ENCODE data around the gene C9orf152.

The C9orf152 gene

GRCh38 chr9:110185806-110186205 lies 22.2 kb downstream of the C9orf152 start:
- Histone ChIP-seq H3K9ac (ENCODE audit: low read length in 5 of 5) (no peak overlapping the region), H3K4me1 (ENCODE audit: control insufficient read depth in 5 of 5, insufficient read depth in 5 of 5, low read length in 5 of 5) (peaks cover 0 to 10% (median 6%) of the 10 kb centered on the region in 5 donors), H3K9me3 (ENCODE audit: control insufficient read depth in 5 of 5, low read length in 5 of 5) (no peaks in the 10 kb centered on the region), H3K27me3 (ENCODE audit: control insufficient read depth in 5 of 5, insufficient read depth in 4 of 5, low read length in 5 of 5) (no peaks in the 10 kb centered on the region), H3K4me3 (ENCODE audit: low read depth in 1 of 5, low read length in 5 of 5) (no peak overlapping the region), H3K36me3 (ENCODE audit: control insufficient read depth in 5 of 5, insufficient read depth in 5 of 5, low read length in 5 of 5) (no peaks in the 10 kb centered on the region), H3K27ac (ENCODE audit: low read depth, low read length) (no peak overlapping the region)

- Histone ChIP-seq H3K9ac (ENCODE audit: low read length in 5 of 5) (no peak overlapping the region), H3K9me3 (ENCODE audit: control insufficient read depth in 5 of 5, low read length in 5 of 5) (no peaks in the 10 kb centered on the region), H3K27ac (ENCODE audit: low read depth, low read length) (no peak overlapping the region)
Observed at GRCh38 chr9:110183208-110184145, 24.5 kb downstream of the C9orf152 start.

DNA sequence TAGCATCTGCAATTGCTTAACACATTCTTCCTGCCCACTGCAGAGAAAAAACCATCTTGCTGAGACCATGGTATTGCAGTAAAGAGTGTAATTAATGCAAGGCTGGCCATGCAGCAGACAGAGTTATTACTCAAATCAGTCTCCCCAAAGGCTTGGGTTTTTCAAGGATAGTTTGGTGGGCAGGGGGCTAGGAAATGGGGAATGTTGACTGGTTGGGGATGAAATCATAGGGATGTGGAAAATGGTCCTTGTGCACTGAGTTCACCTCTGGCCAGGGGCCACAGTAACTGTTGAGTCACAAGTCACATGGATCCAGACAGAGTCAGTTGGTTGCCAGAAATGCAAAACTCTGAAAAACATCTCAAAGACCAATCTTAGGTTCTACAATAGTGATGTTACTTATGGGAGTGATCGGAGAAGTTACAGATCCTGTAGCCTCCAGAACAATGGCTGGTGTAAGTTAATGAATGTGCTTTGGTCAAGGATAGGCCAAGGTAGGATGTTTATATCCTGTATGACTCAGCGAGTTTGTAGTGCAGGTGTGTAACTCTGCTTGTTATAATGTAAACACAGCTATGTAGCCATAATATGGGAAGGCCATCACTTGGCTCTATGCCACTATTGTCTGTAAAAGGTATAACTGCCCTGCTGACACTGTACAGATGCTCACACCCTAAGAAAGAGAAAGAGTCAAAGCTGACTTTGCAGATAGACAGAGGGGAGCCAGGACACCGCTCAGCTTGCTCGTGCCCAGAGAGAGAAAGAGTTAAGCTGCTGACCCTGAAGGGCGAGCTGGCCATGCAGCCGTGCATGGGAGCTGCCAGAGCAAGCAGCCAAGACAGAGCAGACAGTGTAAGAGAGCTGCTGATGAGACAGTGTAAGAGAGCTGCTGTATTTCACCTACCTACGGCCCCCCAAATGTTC lies 27.2 kb downstream of the C9orf152 start:
- H3K4me3 ChIP-seq (ENCODE audit: low read depth in 1 of 5, low read length in 5 of 5) = no peak overlapping the region
- no peak overlapping the region for H3K27ac ChIP-seq (ENCODE audit: low read depth, low read length)
- no peak overlapping the region for H3K9ac ChIP-seq (ENCODE audit: low read length in 5 of 5)
- no peaks in the 10 kb centered on the region for H3K9me3 ChIP-seq (ENCODE audit: control insufficient read depth in 5 of 5, low read length in 5 of 5)
- no peaks in the 10 kb centered on the region for H3K4me1 ChIP-seq (ENCODE audit: control insufficient read depth in 5 of 5, insufficient read depth in 5 of 5, low read length in 5 of 5)
- no peaks in the 10 kb centered on the region for H3K27me3 ChIP-seq (ENCODE audit: control insufficient read depth in 5 of 5, insufficient read depth in 4 of 5, low read length in 5 of 5)
- H3K36me3 ChIP-seq (ENCODE audit: control insufficient read depth in 5 of 5, insufficient read depth in 5 of 5, low read length in 5 of 5) = no peaks in the 10 kb centered on the region

More at GRCh38 chr9:110183208-110184145, 24.5 kb downstream of the C9orf152 start:
- no peak overlapping the region for H3K4me3 ChIP-seq (ENCODE audit: low read depth in 1 of 5, low read length in 5 of 5)
- no peaks in the 10 kb centered on the region for H3K27me3 ChIP-seq (ENCODE audit: control insufficient read depth in 5 of 5, insufficient read depth in 4 of 5, low read length in 5 of 5)
- no peaks in the 10 kb centered on the region for H3K36me3 ChIP-seq (ENCODE audit: control insufficient read depth in 5 of 5, insufficient read depth in 5 of 5, low read length in 5 of 5)
- H3K4me1 ChIP-seq (ENCODE audit: control insufficient read depth in 5 of 5, insufficient read depth in 5 of 5, low read length in 5 of 5) = peaks cover 0 to 7% (median 0%) of the 10 kb centered on the region in 5 donors

GRCh38 chr9:110179734-110180133 lies 28.2 kb downstream of the C9orf152 start:
- H3K36me3 ChIP-seq (ENCODE audit: control insufficient read depth in 5 of 5, insufficient read depth in 5 of 5, low read length in 5 of 5) = no peaks in the 10 kb centered on the region
- no peaks in the 10 kb centered on the region for H3K9me3 ChIP-seq (ENCODE audit: control insufficient read depth in 5 of 5, low read length in 5 of 5)
- no peak overlapping the region for H3K9ac ChIP-seq (ENCODE audit: low read length in 5 of 5)
- no peak overlapping the region for H3K4me3 ChIP-seq (ENCODE audit: low read depth in 1 of 5, low read length in 5 of 5)
- no peaks in the 10 kb centered on the region for H3K4me1 ChIP-seq (ENCODE audit: control insufficient read depth in 5 of 5, insufficient read depth in 5 of 5, low read length in 5 of 5)
- no peak overlapping the region for H3K27ac ChIP-seq (ENCODE audit: low read depth, low read length)
- H3K27me3 ChIP-seq (ENCODE audit: control insufficient read depth in 5 of 5, insufficient read depth in 4 of 5, low read length in 5 of 5) = no peaks in the 10 kb centered on the region

GRCh38 chr9:110178281-110178680 lies 29.7 kb downstream of the C9orf152 start:
- Histone ChIP-seq H3K9ac (ENCODE audit: low read length in 5 of 5) (no peak overlapping the region), H3K9me3 (ENCODE audit: control insufficient read depth in 5 of 5, low read length in 5 of 5) (no peaks in the 10 kb centered on the region), H3K36me3 (ENCODE audit: control insufficient read depth in 5 of 5, insufficient read depth in 5 of 5, low read length in 5 of 5) (no peaks in the 10 kb centered on the region), H3K27me3 (ENCODE audit: control insufficient read depth in 5 of 5, insufficient read depth in 4 of 5, low read length in 5 of 5) (no peaks in the 10 kb centered on the region), H3K4me3 (ENCODE audit: low read depth in 1 of 5, low read length in 5 of 5) (no peak overlapping the region), H3K4me1 (ENCODE audit: control insufficient read depth in 5 of 5, insufficient read depth in 5 of 5, low read length in 5 of 5) (no peaks in the 10 kb centered on the region), H3K27ac (ENCODE audit: low read depth, low read length) (no peak overlapping the region)

GRCh38 chr9:110175275-110175968 lies 32.5 kb downstream of the C9orf152 start:
- Histone ChIP-seq H3K36me3 (ENCODE audit: control insufficient read depth in 5 of 5, insufficient read depth in 5 of 5, low read length in 5 of 5) (peaks cover 9 to 16% (median 15%) of the 10 kb centered on the region in 5 donors), H3K27me3 (ENCODE audit: control insufficient read depth in 5 of 5, insufficient read depth in 4 of 5, low read length in 5 of 5) (no peaks in the 10 kb centered on the region), H3K4me3 (ENCODE audit: low read depth in 1 of 5, low read length in 5 of 5) (no peak overlapping the region), H3K27ac (ENCODE audit: low read depth, low read length) (no peak overlapping the region), H3K4me1 (ENCODE audit: control insufficient read depth in 5 of 5, insufficient read depth in 5 of 5, low read length in 5 of 5) (no peaks in the 10 kb centered on the region), H3K9me3 (ENCODE audit: control insufficient read depth in 5 of 5, low read length in 5 of 5) (no peaks in the 10 kb centered on the region), H3K9ac (ENCODE audit: low read length in 5 of 5) (no peak overlapping the region)

DNA sequence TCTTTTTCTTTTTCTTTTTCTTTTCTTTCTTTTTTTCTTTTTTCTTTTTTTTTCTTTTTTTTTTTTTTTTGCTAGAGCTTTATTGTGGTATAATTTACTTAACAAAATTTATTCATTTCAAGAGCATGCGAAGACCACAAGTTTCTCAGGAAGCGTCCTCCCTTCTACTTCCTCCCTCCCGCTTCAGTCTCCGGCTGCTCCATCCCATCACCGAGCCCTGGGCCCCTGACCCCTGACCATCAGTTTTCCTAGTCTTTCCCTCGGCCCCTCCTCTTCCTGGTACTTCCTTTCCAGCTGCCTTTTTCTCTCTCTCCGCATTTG lies 34.7 kb downstream of the C9orf152 start:
- Histone ChIP-seq H3K27me3 (ENCODE audit: control insufficient read depth in 5 of 5, insufficient read depth in 4 of 5, low read length in 5 of 5) (no peaks in the 10 kb centered on the region), H3K4me1 (ENCODE audit: control insufficient read depth in 5 of 5, insufficient read depth in 5 of 5, low read length in 5 of 5) (peaks cover 0 to 1% (median 0%) of the 10 kb centered on the region in 5 donors), H3K36me3 (ENCODE audit: control insufficient read depth in 5 of 5, insufficient read depth in 5 of 5, low read length in 5 of 5) (peaks cover 19 to 32% (median 30%) of the 10 kb centered on the region in 5 donors), H3K4me3 (ENCODE audit: low read depth in 1 of 5, low read length in 5 of 5) (no peak overlapping the region), H3K9me3 (ENCODE audit: control insufficient read depth in 5 of 5, low read length in 5 of 5) (no peaks in the 10 kb centered on the region), H3K27ac (ENCODE audit: low read depth, low read length) (no peak overlapping the region), H3K9ac (ENCODE audit: low read length in 5 of 5) (no peak overlapping the region)

DNA sequence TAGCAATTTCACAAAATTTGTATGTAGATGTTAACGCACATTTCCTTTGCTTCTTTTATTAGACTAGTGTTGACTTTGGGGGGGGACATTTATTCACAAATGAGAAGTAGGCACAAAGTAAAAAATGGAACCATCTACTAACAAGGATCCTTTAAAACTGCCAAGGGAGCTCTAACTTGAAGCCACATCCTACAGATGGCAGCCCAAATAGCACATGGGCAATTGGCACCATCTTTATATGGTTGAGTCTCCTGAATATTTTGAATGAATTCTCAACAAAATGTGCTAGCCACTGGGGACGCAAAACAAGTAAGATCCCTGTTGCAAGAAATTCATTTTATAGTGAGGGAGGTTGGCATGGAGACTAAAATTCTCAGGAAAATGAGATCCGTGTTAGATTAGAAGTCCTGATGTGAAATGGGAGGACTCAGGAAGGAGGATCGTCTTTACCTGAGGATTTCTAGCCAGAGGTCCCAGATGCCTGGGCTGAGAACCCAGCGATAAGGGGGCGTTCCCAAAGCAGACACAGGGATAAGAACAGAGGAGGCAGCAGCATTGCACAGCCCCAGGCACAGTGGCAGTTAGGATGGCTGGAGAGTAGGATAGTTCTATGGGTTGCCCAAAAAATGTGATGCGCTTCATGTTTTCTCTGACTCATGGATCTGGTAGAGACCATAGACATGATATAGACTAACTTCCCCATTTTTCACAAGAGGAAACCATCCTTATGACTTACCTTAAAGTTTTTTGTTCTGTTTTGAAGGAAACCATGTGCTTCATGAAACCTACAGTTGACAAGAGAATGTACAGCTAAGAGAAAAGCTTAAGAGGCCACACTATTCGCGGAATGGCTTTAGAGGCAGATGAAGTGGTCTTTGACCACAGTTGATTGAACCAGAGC lies 37.4 kb downstream of the C9orf152 start:
- H3K9ac ChIP-seq (ENCODE audit: low read length in 5 of 5) = no peak overlapping the region
- no peaks in the 10 kb centered on the region for H3K9me3 ChIP-seq (ENCODE audit: control insufficient read depth in 5 of 5, low read length in 5 of 5)
- no peak overlapping the region for H3K27ac ChIP-seq (ENCODE audit: low read depth, low read length)
- peaks cover 19 to 33% (median 32%) of the 10 kb centered on the region in 5 donors for H3K36me3 ChIP-seq (ENCODE audit: control insufficient read depth in 5 of 5, insufficient read depth in 5 of 5, low read length in 5 of 5)
- no peaks in the 10 kb centered on the region for H3K27me3 ChIP-seq (ENCODE audit: control insufficient read depth in 5 of 5, insufficient read depth in 4 of 5, low read length in 5 of 5)
- H3K4me3 ChIP-seq (ENCODE audit: low read depth in 1 of 5, low read length in 5 of 5) = no peak overlapping the region
- peaks cover 0 to 10% (median 0%) of the 10 kb centered on the region in 5 donors for H3K4me1 ChIP-seq (ENCODE audit: control insufficient read depth in 5 of 5, insufficient read depth in 5 of 5, low read length in 5 of 5)

DNA sequence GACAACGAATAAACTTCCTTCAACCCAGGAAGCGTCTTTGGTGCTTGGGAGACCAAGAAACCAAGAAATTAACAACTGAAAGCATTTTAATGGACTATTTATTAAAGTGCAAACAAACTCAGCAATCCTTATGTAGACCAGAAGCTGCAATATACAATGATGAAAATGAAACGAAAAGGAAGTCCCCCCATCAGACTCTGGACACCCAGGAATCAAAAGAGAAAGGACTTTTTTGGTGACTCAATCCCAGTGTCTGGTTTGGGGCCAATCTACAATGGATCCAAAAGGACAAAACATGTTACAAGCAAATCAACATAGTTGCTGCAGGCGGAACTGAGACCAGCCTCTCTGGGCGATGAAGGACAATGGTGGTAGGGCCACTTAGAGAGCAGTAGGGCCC lies 39.5 kb downstream of the C9orf152 start:
- Histone ChIP-seq H3K36me3 (ENCODE audit: control insufficient read depth in 5 of 5, insufficient read depth in 5 of 5, low read length in 5 of 5) (peaks cover 19 to 33% (median 32%) of the 10 kb centered on the region in 5 donors), H3K9ac (ENCODE audit: low read length in 5 of 5) (no peak overlapping the region), H3K4me1 (ENCODE audit: control insufficient read depth in 5 of 5, insufficient read depth in 5 of 5, low read length in 5 of 5) (peaks cover 0 to 10% (median 0%) of the 10 kb centered on the region in 5 donors)

More for the DNA sequence above, 39.5 kb downstream of the C9orf152 start:
- no peaks in the 10 kb centered on the region for H3K27me3 ChIP-seq (ENCODE audit: control insufficient read depth in 5 of 5, insufficient read depth in 4 of 5, low read length in 5 of 5)
- no peaks in the 10 kb centered on the region for H3K9me3 ChIP-seq (ENCODE audit: control insufficient read depth in 5 of 5, low read length in 5 of 5)
- no peak overlapping the region for H3K4me3 ChIP-seq (ENCODE audit: low read depth in 1 of 5, low read length in 5 of 5)
- H3K27ac ChIP-seq (ENCODE audit: low read depth, low read length) = peak overlapping the region; percentile 33

Measured in subcutaneous abdominal adipose tissue (tissue), 5 donors.